Endometrium (tissue), 2 donors: ENCODE data around the gene KAT6B.
"Not testable (repeated sequence)": the region's sequence is repeated elsewhere in the genome, so short reads cannot be mapped to it uniquely, and the experiment has no call there.

Source experiments
- FAIRE-seq: peaks from 2 replicates; lab custom pipeline; 2012; peaks lifted over from hg19 to GRCh38; lab: Jason Lieb, UNC
- donor health status: control.
- donor health status: control.

Gene KAT6B

DNA sequence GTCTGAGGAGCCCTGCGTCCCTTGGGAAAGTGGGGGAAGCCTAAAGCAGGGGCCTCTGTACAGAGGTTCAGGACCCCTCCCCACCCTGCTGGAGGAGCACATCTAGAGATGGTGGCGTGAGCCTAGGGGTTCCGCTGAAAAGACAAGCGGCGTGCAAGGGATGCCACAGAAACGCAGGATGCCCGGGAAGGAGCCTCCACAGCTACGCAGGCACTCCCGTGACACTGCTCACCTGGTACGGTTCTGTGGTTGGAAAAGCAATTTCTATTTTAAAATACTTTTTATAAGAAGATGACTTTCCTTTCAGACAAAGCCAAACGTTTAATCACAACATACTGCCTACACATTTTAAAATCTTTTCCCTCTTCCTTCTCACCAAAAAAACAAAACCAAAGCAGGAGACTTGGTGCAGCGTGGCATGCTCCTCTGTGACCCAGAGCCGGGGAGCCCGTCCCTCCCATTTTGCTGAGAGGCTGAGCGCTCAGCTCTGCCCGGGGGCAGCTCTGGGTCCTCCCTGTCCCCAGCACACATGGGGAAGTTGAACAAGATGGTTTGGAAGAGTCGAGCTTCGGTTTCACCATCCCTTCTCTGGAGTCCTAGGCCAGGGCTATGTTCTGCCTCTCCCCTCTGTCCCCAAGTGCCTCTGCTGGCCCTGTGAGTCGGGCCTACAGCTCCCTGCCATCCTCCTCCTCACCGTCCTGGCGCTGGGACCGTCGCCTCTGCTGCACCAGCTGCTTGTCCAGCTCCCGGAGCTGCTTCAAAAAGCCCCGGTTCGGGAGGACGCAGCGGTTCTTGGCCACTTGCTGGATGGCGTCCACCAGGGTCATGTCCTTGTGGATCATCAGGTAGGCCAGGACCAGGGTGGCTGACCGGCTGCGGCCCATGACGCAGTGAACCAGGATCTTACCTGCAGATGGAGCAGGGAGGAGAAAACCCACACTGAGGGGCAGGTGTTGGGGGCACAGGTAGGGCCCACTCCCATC lies 211.1 kb downstream of the KAT6B start:
- no peak for FAIRE-seq

DNA sequence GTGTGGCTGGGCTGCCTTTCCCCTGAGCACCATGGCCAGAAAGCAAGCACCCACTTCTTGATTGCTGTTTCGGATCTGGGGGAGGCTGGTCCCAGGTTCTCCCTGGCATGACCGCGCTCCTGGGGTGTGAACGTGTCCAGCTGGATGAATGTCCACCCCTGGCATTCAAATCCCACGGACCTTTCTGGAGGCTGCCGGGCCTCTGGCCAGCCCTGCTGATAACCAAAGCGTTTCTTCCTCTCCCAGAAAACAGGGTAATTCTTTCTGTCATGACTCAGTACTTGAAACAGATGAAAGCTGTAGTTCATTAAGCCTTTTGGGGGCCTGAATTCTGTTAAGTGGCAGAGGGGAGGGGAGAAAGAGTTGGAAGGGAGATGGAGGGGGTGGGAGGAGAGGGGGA lies 211.9 kb downstream of the KAT6B start:
- no peak for FAIRE-seq

DNA sequence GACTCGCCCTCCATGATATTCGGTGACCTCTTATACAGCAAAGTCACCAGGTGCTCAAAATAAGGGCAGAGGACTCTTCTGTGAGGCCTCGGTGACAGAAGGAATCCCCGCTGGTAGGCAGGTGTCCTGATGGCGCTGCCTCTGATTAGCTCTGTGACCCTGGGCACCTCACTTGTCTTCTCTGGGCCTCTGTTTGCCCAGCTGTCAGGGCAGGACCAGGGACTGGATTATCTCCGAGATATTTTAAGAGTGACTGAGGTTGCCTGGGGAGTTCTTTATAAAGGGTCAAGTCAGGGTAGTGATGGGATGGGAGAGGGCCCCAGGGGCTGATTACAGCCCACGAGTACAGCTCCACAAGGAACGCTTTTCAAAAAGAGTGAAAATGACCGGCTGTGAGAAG lies 214.2 kb downstream of the KAT6B start:
- no peak for FAIRE-seq

DNA sequence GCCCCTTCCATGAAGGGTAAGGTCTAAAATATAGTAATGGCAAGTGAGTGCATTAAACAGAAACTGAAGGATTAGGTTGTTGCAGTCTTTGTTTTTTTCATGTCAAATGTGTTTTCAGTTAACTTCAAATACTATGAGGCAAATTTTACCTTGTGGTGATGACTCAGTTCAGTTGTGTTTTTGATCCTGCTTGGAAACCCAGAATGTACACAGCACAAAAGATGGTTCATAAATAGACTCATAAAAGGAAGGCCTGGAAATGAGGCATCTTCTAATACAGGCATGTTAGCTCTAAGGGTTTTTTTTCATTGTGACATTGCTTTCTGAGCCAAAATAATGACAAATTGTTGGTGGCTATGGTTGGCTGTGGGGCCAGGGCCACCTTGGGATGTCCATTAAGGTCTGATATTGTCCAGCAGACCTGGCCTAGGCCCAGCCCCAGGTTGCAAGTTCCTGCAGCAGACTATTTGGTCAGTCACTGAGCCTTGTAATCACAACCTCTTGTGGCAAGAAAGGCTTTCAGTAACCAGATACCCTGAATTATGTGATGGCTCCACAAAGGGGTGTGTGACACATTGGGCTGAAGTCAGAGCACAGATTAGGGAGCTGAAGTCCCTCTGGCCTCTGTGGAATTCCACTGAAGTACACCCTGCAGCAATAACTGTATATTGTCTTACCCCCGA lies 216.0 kb downstream of the KAT6B start:
- FAIRE-seq = no peak

DNA sequence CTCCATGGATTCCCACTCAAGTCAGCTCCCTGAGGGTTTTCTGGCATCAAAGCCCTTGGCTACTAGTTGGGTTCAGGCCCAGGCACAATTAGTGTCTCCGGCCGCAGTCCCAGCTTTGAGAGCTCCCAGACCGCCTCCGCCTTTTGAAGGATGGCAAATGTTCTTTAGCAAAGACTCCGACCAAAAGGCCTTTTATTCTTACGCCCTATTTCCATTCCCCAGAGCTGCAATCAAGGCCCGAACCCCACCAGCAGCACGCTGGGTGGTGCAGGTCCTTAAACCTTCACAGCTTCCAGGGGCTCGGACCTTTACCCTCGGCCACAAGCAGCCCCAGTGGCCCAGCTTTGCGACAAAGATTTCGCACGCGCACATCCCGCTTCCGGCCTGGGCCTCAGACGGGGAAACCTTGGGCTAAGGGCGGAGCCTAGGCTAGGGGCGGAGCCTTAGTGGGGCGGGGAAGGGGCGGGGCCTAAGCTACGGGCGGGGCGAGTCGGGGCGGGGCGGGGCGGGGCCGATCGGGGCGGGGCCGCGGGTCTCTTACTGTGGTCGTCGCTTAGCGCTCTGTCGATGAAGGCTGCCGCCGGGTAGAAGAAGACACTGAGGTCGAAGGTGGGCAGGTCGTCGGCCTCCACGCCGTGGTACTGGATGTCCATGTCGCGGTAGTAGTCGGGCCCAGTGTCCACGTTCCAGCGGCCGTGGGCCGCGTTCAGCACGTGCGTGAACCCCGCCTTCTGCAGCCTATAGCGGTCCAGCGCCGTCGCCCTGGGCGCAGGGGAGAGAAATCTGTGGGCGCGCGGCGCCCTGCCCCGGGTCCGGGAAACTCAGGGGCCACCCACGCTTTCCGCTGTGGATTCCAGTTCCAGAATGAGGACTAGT lies 217.1 kb downstream of the KAT6B start:
- no peak for FAIRE-seq

DNA sequence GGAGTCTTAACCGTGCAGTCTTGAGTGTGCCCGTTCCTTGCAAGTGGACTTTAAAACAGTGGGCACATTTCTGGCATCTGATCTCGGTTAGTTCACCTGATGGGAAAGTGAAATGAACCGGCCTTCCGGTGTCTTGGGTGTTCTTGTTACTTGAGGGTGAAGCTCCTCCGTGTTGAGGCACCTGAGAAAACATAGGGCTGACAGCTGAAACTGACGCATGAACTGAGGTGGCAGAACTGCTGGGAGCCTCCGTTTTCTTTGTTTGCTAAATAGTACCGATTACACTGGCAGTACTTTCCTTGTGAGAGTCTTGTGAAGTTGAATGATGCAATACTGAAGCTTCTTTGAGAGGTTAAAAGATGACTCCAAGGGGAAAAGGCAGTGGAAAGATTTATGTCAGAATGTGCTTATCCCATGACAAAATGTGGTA lies 222.3 kb downstream of the KAT6B start:
- FAIRE-seq = no peak

DNA sequence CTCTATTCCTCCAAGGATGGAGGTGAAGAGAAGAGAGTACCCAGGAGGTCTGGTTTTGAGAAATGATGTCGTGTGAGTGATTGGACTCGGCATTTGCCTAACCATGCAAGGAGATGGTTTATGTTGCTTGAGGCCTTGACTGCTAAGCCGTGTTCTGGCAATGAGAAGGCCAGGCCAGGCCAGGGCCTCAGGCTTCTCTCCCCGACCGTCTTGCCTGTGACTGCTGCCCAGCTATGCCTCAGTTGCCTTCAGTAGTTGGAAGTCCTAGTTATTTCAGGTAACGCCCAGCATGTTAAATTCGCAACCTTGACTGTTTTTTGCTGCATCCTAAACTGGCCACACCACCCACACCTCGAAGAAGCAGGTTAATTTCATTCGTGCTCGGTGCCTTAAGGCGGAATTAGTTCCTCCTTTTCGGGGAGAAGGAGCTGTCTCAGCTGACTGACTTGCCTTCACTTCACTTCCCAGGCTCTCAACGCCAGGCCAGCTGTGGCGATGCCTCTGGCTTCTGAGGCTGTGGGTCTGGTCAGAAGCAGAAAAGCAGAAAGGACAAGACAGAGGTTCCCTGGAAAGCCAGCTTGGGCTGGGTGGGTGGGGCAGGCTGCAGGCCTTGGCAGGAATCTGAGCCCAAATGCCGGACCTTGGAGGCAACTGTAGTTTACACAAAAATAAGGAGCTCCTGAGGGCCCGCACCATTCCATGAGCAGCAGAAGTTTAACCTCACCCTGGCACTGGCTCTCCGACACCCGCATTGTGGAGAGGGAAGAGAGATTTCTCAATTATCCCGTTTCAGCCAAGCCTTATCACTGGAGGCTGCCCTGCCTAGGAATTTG lies 223.1 kb downstream of the KAT6B start:
- FAIRE-seq = no peak

DNA sequence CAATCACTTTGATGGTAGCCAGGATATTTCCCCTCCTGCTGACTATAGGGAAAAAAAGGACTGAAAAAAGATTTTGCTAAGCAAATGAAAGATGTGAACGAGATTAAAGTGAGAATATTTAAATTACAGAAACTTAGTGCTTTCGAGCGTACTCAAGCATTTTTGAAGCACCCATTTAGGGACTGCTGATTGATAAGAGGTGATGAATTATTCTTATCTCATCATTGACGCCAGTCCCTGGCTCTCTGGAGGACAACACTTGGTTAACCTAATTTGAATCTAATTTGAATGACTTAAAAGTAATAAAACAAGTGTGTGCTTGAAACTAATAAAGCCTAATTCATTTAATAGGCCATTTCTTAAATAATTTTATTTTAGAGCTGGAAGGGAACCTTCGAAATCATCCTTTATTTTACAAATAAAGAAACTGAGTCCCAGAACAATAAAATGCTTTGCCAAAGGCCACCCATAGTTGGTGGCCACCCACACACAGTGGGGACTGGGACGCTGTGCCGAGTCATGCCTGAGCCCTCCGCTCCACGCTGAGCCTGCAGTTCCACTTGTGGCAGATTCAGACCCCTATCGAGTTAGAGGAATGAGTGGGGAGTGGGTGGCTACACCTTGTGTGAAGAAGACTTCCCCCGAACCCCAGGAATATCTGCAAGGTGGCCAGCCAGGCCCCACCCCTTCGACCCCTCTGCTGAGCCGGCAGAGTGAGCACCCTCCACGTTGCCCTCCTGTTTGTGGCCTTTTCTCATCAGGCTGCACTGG lies 223.9 kb downstream of the KAT6B start:
- FAIRE-seq = no peak

DNA sequence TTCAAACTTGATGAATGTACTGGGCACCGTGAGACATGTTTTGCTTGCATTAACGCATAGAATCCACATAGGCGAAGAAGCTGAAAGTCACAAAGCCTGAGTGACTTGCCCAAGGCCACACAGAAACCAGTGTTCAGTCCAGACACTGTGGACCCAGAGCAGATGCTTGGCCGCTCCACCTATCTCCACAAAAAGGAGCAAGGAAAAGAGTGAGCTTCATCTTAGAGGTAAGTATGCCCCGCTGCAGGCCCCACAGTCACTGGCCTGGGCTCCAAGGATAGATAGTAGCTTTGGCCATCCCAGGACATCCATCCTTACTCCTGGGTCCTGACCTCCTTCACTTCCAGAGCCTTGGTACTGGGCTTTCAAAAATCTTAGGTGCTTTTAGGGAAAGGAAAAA lies 224.9 kb downstream of the KAT6B start:
- FAIRE-seq = no peak

DNA sequence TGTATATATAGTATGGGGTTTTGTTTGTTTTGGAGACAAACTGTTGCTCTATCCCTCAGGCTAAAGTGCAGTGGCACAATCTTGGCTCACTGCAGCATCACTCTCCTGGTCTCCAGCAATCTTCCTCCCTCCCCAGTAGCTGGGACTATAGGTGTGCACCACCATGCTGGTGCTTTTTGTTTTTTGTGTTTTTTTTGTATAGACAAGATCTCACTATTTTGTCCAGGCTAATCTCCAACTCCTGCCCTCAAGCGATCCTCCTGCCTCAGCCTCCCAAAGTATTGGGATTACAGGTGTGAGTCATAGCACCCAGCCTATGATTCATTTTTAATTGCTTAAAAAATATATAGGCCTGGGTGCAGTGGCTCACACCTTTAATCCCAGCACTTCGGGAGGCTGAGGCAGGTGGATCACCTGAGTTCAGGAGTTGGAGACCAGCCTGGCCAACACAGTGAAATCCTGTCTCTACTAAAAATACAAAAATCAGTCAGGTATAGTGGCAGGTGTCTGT lies 229.6 kb downstream of the KAT6B start:
- not testable (repeated sequence) for FAIRE-seq

DNA sequence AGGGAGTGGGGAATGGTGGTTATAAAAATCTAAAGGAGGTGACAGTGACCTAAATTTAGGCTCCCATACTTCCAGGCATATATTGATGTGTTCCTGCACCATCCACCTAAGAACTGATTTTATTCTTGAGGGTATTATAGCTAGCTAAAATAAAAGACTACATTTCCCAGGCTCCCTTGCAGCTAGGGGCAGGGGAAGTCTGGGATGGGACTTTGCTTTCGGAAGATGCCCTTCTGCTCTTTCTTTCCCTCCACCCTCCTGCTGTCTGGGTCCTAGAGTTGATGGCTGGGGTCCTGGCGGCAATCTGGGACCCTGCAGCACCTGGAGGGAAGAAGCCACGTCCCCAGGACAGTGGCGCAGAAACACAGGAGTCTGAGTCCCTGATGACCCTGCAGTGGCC lies 231.3 kb downstream of the KAT6B start:
- no peak for FAIRE-seq

DNA sequence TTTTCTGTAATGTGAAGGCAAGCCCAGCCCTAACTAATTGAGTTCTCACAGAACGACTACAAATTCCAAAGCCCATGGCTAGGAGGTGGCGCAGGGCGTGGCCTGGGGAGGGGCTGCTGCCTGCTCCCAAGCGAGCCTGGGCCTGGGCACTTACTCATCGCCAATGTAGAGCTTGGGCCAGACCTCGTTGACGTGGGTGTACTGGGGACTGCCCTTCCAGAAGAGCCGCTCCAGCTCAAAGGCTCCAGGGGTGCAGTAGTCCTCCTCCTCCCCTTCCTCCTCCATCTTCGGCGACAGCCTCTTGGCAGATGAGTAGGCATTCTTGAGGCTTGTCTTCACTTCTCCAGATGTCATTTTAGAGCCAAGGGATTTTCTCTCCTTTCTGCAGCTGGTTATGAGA lies 231.8 kb downstream of the KAT6B start:
- FAIRE-seq = no peak

DNA sequence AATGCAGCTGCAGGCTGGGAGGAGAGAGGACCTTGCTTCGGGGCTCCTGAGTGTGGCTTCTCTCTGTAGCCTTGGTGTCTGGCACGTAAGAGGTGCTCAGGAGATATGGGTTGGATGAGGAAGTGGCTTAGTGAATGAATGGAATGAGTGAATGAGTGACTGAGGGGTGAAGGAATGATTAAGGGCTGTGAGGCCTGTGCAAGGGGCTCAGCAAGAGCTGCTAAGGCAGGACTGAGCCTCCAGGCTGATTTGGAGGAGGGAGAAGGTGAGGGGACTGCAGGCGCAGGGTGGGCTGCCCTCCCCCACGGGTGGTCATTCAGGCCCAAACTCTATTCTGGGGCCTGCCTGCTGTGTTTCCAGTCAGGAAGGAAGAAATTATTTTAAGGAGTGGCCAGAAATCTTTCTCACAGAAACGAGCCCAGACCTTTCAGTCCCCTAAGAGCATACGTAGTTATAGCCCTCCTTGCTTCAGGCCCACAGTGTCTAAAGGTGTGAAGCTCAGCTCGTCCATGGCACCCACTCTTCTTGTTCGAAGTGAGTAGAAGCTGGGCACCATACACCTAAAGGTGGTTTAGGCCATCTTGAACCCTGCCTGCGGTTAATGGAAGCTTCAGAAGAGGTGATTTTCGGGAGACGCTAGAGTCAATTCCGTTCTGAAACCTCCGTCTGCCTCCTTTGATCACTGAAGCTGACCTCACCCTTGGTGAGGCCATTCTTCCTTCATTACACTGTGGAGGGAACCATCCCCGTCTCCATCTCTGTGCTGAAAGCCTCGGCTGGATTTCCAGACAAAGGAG lies 235.5 kb downstream of the KAT6B start:
- no peak for FAIRE-seq

DNA sequence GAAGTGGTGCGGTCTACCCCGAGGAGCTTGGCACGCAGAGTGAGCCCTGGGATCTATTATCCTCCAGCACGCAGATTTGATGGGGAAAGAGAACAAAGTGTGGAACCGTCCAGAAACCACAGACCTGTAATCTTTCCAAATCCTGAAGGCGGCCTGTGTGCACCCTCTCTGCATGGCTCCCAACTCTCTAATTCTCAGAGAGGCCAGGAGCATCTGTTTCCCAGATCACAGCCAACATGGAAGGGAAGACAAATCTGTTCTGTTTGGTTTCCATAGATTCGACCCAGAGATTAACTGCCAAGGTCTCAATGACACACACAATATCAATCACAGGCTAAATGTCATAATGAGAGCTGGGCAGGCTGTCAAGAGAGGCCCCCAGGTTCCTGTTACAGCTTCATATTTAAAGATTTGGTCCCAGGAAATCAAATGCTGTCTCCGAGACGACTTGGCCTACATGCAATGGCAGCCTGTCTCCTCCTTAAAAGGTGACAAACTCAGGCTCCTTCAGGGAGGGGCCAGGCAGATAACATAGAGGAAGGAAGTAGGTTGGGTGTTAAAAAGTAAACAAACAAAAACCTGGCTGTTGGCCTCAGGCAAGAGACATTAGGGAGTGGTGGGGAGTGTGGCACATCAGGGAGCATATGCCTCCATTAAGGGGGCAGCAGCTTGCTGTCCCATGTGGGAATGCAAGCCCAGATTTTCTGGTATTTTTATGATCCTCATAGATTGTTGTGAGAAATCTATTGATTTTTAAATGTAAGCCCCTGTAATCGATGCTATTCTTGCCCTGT lies 236.3 kb downstream of the KAT6B start:
- no peak for FAIRE-seq

DNA sequence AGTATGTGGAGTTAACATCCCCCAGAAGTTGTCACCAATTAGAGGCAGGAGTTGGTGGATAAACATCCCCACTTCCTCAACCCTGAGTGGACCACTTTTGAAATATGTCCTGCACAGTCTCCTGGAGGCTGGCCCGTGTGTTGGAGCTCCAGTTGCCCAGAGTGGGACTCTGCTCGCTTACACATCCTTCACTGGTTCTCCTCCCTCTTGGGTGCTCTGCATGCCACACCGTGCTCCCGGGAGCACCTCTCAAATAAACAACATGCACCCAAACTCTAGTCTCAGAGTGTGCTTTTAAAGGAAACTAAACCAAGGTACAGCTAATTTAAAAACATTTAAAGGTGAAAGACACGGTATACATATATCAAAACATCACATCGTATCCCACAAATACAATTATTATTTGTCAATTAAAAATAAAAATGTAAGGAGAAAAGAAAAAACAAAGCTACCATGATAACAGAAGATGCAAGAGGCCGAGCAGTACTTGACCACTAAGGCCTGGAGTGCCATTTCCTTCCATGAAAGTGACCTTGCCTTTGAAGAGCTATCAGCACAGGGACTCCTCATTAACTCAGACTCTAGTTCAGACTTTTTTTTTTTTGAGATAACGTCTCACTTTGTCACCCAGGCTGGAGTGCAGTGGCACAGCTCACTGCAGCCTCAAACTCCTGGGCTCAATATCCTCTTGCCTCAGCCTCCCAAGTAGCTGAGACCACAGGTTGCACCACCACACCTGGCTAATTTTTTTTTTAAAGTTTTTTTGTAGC lies 237.2 kb downstream of the KAT6B start:
- FAIRE-seq = no peak

DNA sequence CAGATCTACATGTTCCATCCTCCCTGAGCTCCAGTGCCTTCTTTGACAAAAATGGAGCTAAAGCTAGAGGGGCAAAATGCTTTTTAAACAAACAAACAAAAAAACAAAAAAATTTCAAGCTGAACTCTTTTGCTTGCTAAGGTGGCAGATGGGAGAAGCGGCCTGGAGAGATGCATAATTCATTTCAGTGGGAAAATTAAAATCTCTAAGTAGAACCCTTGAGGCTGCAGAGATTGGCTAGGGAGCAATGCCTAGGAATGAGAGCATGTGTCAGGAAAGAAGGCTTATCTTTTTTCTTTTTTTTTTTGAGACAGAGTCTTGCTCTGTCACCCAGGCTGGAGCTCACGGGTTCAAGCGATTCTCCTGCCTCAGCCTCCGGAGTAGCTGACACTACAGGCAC lies 238.7 kb downstream of the KAT6B start:
- FAIRE-seq = no peak

DNA sequence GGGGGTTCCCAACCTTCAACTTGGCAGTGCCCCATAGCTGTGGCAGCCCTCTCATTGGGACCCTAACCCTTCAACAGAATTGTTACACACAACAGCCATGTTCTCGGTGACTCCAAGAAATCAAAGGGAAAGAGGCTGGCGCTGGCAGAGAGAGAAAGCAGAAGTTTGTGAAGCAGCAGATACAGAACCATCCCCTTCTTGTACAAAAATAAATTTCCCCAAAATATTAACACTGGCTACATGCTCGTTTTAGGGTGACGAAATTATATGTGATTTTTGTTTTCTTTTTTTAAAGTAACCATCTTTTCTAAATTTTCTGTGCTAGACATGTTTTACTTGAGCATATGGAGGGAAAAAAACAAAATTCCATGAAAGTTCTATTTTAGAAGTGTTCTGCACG lies 239.9 kb downstream of the KAT6B start:
- no peak for FAIRE-seq

DNA sequence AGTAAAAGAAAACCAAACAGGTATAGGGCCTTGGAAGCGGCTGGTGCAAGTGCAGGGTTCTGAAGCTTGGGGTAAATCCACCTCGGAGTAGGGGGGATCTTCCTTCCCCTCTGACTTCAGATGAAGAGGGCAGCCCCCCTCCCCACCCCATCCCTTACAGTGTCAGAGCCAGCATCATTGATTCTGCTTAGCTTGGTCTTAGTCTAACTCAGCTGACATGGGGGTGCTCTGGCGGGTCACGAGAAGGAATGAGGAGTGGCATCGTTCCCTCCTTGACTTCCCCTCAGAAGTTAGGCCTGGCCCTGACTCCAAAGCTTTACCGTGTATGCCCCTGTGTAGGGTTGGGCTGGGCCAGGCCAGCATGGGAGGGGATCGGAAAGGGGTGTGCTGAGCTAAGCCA lies 240.9 kb downstream of the KAT6B start:
- FAIRE-seq = no peak
